RWPE1 (cell line): ENCODE measurements around the gene ARMCX1.
"Not testable (repeated sequence)": the region's sequence is repeated elsewhere in the genome, so short reads cannot be mapped to it uniquely, and the experiment has no call there.

Experiments
- CTCF ChIA-PET: fragments of 350-600 bp; sonication (Branson Sonifier 250); formaldehyde crosslinking; extraction: SDS; loops from one replicate; lab custom pipeline; 2021; lab: Yijun Ruan, JAX
- POLR2A ChIA-PET: fragments of 400-600 bp; formaldehyde crosslinking; extraction: SDS; loops from one replicate; lab custom pipeline; 2020; ENCODE audit warnings: antibody characterized with exemption; ENCODE audit not compliant: low non-redundant PET; lab: Yijun Ruan, JAX
- DNase-seq: peaks from one replicate; pipeline ENCODE4 v3.0.0; 2012; ENCODE audit warnings: low spot score
- H3K27ac ChIP-seq: fragments of 450-650 bp; 2 replicates; pipeline ENCODE4 v1.5.1; 2017
- CTCF ChIP-seq: fragments of 450-650 bp; conservative IDR thresholded peaks from 2 replicates; pipeline ENCODE4 v1.5.1; 2017; ENCODE audit warnings: low read depth, mild to moderate bottlenecking

ARMCX1 gene

GRCh38 chrX:101551380-101551767 lies 1.0 kb downstream of the ARMCX1 start:
- peak overlapping the region; percentile 69 for H3K27ac ChIP-seq
- no peak for DNase-seq
- POLR2A ChIA-PET = no interaction called here
- no peak for TF ChIP-seq CTCF
- CTCF ChIA-PET = no interaction called here

- CTCF ChIA-PET = no interaction called here
- no peak for TF ChIP-seq CTCF
These were observed 2.4 kb downstream of the ARMCX1 start for GRCh38 chrX:101552714-101553113.

GRCh38 chrX:101564651-101565050 lies 14.3 kb downstream of the ARMCX1 start:
- CTCF ChIA-PET = no interaction called here
- POLR2A ChIA-PET = no interaction called here
- DNase-seq = no peak

More at GRCh38 chrX:101552714-101553113, 2.4 kb downstream of the ARMCX1 start:
- POLR2A ChIA-PET = no interaction called here
- no peak overlapping the region for H3K27ac ChIP-seq
- no peak for DNase-seq

GRCh38 chrX:101595739-101596419 lies 45.5 kb downstream of the ARMCX1 start:
- CTCF ChIA-PET = interaction anchor here (0.7 kb wide), 1 partner anchor 113 kb away, joined by 4 read pairs; no protein-coding TSS in a partner anchor
- DNase-seq = peak; percentile 15
- POLR2A ChIA-PET = no interaction called here
- TF ChIP-seq CTCF = peak; percentile 22; the same call in 1 of the 2 replicates
- no peak overlapping the region for H3K27ac ChIP-seq

More at GRCh38 chrX:101564651-101565050, 14.3 kb downstream of the ARMCX1 start:
- no peak for TF ChIP-seq CTCF
- no peak overlapping the region for H3K27ac ChIP-seq

GRCh38 chrX:101599592-101599991 lies 49.2 kb downstream of the ARMCX1 start:
- DNase-seq, POLR2A ChIA-PET, H3K27ac ChIP-seq, CTCF ChIA-PET: not testable (repeated sequence)

- DNase-seq = no peak
- ChIA-PET CTCF (no interaction called here), POLR2A (no interaction called here)
- H3K27ac ChIP-seq = no peak overlapping the region
- no peak for TF ChIP-seq CTCF
These were observed 51.7 kb downstream of the ARMCX1 start for GRCh38 chrX:101602077-101602476.
